Activated CD4-positive, alpha-beta T cell treated with anti-CD3 and anti-CD28 coated beads, Interleukin-2, amount 50 U/mL, for 4 hours (primary cell): ENCODE measurements around the gene CENPP.

ENCODE experiments used
- DNase-seq, 2 experiments: peaks; one replicate each; pipeline ENCODE4 v3.0.0-alpha.2; 2020

The CENPP gene

GRCh38 chr9:92483627-92484545 lies 158.1 kb downstream of the CENPP start:
- no peak for DNase-seq

- no peak for DNase-seq
Measured at GRCh38 chr9:92484563-92484962, 158.8 kb downstream of the CENPP start.

GRCh38 chr9:92486371-92486770 lies 160.6 kb downstream of the CENPP start:
- DNase-seq: no peak

- DNase-seq: no peak
Measured at GRCh38 chr9:92488681-92489550, 163.2 kb downstream of the CENPP start.

GRCh38 chr9:92492781-92493401 lies 167.1 kb downstream of the CENPP start:
- DNase-seq: no peak

GRCh38 chr9:92493749-92494387 lies 168.1 kb downstream of the CENPP start:
- DNase-seq: no peak

GRCh38 chr9:92494856-92495255 lies 169.1 kb downstream of the CENPP start:
- DNase-seq: no peak

- DNase-seq: no peak
Measured at GRCh38 chr9:92496396-92497176, 170.8 kb downstream of the CENPP start.

GRCh38 chr9:92499701-92500100 lies 173.9 kb downstream of the CENPP start:
- DNase-seq: no peak

GRCh38 chr9:92500725-92501124 lies 175.0 kb downstream of the CENPP start:
- DNase-seq: no peak

- no peak for DNase-seq
Measured at GRCh38 chr9:92501671-92502393, 176.1 kb downstream of the CENPP start.

- no peak for DNase-seq
Measured at GRCh38 chr9:92503156-92503555, 177.4 kb downstream of the CENPP start.

GRCh38 chr9:92504881-92505280 lies 179.1 kb downstream of the CENPP start:
- DNase-seq: no peak

GRCh38 chr9:92506184-92506857 lies 180.6 kb downstream of the CENPP start:
- no peak for DNase-seq

GRCh38 chr9:92507005-92507404 lies 181.3 kb downstream of the CENPP start:
- no peak for DNase-seq

- DNase-seq: no peak
Measured at GRCh38 chr9:92507496-92507895, 181.7 kb downstream of the CENPP start.

- no peak for DNase-seq
Measured at GRCh38 chr9:92508018-92508820, 182.5 kb downstream of the CENPP start.

- DNase-seq: no peak
Measured at GRCh38 chr9:92509050-92509449, 183.3 kb downstream of the CENPP start.

GRCh38 chr9:92510747-92511146 lies 185.0 kb downstream of the CENPP start:
- no peak for DNase-seq

- DNase-seq: no peak
Measured at GRCh38 chr9:92512622-92513021, 186.9 kb downstream of the CENPP start.
